A673 (cell line): Measurements from ENCODE around the gene ATP2B2. TPM values are rescaled to one million over a fixed set of nuclear protein-coding genes. Genes with fewer than 3 reads are reported as not detected.

Experiments
- BruUV-seq: library from RNA; stranded (reverse); fragments of 400-500 nt; replicated peaks from 2 replicates; lab custom pipeline; 2021; lab: Mats Ljungman, UMichigan
- CTCF ChIA-PET: fragments of 300-600 bp; sonication (Branson Sonifier 250); formaldehyde crosslinking; loops from one replicate; lab custom pipeline; 2022; ENCODE audit warnings: antibody characterized with exemption; lab: Charles Lee
- POLR2A ChIA-PET: fragments of 300-600 bp; sonication (Branson Sonifier 250); formaldehyde crosslinking; loops from one replicate; lab custom pipeline; 2022; ENCODE audit warnings: antibody characterized with exemption; ENCODE audit not compliant: low non-redundant PET; lab: Charles Lee
- DNase-seq: peaks from one replicate; pipeline ENCODE4 v3.0.0-alpha.2; 2015; ENCODE audit warnings: low spot score
- H3K27ac ChIP-seq: fragments of 200-600 bp; sonication (generic); 2 replicates; pipeline ENCODE4 v1.5.1; 2016; ENCODE audit warnings: mixed run types, low read depth, mild to moderate bottlenecking, mixed read lengths, antibody characterized with exemption, low read length; ENCODE audit not compliant: poor library complexity, severe bottlenecking
- H3K27me3 ChIP-seq: fragments of 200-600 bp; sonication (generic); replicated peaks from 2 replicates; pipeline ENCODE4 v1.6.1; 2017; ENCODE audit warnings: mixed run types, low read depth, mild to moderate bottlenecking, mixed read lengths, antibody characterized with exemption, low read length; ENCODE audit not compliant: insufficient read depth, poor library complexity
- H3K36me3 ChIP-seq: fragments of 200-600 bp; sonication (generic); 2 replicates; pipeline ENCODE4 v1.6.1; 2016; ENCODE audit warnings: mixed run types, mild to moderate bottlenecking, mixed read lengths, antibody characterized with exemption, low read length; ENCODE audit not compliant: insufficient read depth, poor library complexity, severe bottlenecking
- H3K4me1 ChIP-seq: fragments of 200-600 bp; sonication (generic); 2 replicates; pipeline ENCODE4 v1.6.1; 2017; ENCODE audit warnings: mixed run types, mild to moderate bottlenecking, mixed read lengths, antibody characterized with exemption, low read length; ENCODE audit not compliant: insufficient read depth, poor library complexity, severe bottlenecking
- H3K4me3 ChIP-seq: fragments of 200-600 bp; sonication (generic); 2 replicates; pipeline ENCODE4 v1.5.1; 2016; ENCODE audit warnings: low read depth, mixed run types, mild to moderate bottlenecking, mixed read lengths, low read length; ENCODE audit not compliant: poor library complexity, severe bottlenecking
- H3K9me3 ChIP-seq: fragments of 200-600 bp; sonication (generic); 2 replicates; pipeline ENCODE4 v1.6.1; 2016; ENCODE audit warnings: mixed run types, low read depth, mild to moderate bottlenecking, mixed read lengths, antibody characterized with exemption, low read length; ENCODE audit not compliant: poor library complexity, severe bottlenecking
- EZH2 ChIP-seq: fragments of 200-600 bp; sonication (generic); IDR thresholded peaks from 2 replicates; pipeline ENCODE4 v1.6.1; 2017; ENCODE audit warnings: borderline replicate concordance, low read depth, mild to moderate bottlenecking, mixed read lengths, antibody characterized with exemption, low read length; ENCODE audit not compliant: poor library complexity, severe bottlenecking
- intact Hi-C: fragments of 100-400 bp; cut with micrococcal nuclease; formaldehyde crosslinking; loops from one replicate; pipeline ENCODE4 v1.10.0; 2022; ENCODE audit not compliant: unreplicated experiment
- total RNA-seq: library from RNA; stranded (reverse); gene quantifications from 2 replicates; pipeline ENCODE4 v1.2.3, GENCODE V29; 2021
- TF ChIP-seq, protein P1 (sequence below): fragments of 300-800, 200-600 bp; sonication (generic); conservative IDR thresholded peaks from 2 replicates; pipeline ENCODE4 v1.5.1; 2017; ENCODE audit warnings: low read depth, mild to moderate bottlenecking, antibody characterized with exemption, low read length, moderate library complexity, mixed read lengths

The ATP2B2 gene
- total RNA-seq, 1 experiment from 2014 or later, result 0.17 TPM

DNA sequence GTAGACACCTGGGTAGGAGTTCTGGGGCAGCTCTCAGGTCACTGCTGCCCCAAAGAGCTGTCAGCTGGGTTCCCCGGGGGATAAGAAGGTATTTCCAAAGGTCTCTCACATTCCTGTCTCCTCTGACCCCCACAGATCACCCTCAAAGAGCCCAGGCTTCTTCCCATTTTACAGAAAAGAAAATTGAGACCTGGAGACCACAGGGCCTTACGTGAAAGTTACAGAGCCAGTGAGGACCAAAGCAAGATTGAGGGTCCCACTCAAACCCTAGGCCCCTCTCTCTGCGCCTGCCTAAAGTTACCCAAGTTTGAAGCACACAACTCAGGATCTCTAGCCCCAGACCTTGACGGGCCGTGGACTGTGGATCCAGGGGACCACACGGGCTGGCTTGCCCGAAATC is 3.9 kb upstream of the ATP2B2 start:
- Histone ChIP-seq H3K27me3 (peaks cover 11% of the 10 kb centered on the region), H3K4me1 (no peaks in the 10 kb centered on the region), H3K9me3 (no peaks in the 10 kb centered on the region), H3K36me3 (no peaks in the 10 kb centered on the region), H3K27ac (no peak overlapping the region), H3K4me3 (no peak overlapping the region)
- ChIA-PET CTCF (no interaction called here), POLR2A (no interaction called here)
- intact Hi-C loops, result no loop called here
- no TSS peak for BruUV-seq
- TF ChIP-seq EZH2, result no peak
- TF ChIP-seq, protein P1, sequence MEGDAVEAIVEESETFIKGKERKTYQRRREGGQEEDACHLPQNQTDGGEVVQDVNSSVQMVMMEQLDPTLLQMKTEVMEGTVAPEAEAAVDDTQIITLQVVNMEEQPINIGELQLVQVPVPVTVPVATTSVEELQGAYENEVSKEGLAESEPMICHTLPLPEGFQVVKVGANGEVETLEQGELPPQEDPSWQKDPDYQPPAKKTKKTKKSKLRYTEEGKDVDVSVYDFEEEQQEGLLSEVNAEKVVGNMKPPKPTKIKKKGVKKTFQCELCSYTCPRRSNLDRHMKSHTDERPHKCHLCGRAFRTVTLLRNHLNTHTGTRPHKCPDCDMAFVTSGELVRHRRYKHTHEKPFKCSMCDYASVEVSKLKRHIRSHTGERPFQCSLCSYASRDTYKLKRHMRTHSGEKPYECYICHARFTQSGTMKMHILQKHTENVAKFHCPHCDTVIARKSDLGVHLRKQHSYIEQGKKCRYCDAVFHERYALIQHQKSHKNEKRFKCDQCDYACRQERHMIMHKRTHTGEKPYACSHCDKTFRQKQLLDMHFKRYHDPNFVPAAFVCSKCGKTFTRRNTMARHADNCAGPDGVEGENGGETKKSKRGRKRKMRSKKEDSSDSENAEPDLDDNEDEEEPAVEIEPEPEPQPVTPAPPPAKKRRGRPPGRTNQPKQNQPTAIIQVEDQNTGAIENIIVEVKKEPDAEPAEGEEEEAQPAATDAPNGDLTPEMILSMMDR, result no peak
- DNase-seq, result no peak

DNA sequence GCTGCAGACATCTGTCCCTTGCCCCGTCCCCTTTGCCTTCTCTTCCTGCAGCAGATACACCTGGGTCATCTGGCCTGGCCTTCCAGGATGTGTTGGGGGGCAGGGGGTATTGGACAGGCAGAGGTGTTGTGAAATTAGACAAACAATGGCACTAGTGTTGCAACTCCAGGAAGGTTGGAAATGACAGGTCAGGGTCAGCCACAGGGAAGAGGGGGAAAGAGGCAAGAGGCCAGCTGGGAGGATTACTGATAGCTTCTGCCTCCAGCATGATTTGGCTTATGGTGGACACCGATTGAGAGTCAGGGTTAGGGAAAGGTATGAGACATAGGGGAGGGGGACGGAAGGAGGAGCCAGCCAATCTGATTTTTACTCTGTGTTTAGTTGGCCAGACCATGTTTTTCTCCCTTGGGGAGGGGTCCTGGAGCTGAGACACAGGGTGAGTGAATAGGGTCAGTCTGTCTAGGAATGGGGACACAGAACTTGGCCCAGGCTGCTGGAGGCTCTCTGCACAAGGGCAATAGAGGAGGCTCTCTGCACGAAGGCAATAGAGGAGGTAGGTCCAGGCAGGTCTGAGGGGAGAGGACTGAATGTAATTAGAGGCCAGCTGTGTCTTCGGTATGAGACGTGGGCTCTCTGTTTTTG is 3.4 kb upstream of the ATP2B2 start:
- Histone ChIP-seq H3K4me1 (no peaks in the 10 kb centered on the region), H3K27ac (no peak overlapping the region), H3K27me3 (peaks cover 17% of the 10 kb centered on the region), H3K36me3 (no peaks in the 10 kb centered on the region), H3K4me3 (no peak overlapping the region), H3K9me3 (no peaks in the 10 kb centered on the region)
- CTCF ChIA-PET, result no interaction called here
- POLR2A ChIA-PET, result no interaction called here
- no peak for TF ChIP-seq EZH2
- TF ChIP-seq, protein P1, result no peak
- BruUV-seq, result no TSS peak
- DNase-seq, result no peak
- intact Hi-C loops, result no loop called here

DNA sequence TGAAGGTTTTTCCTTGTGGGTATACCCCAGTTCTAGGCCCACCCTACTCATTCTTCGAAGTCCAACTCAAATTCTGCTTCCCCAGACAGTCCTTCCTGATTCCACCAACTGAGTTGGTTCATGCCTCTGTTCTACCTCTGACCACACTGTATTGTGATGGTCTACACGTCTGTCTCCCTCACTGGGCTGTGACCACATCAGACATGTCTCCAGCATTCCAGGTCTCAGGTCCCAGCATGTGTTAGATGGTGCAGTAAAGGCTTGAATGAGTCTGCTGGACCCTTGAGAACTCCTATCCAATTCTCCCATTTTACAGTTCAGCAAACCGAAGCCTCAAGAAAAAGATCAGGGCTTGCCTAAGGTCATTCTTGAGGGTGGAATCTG is 2.8 kb upstream of the ATP2B2 start:
- CTCF ChIA-PET, result no interaction called here
- intact Hi-C loops, result no loop called here
- H3K9me3 ChIP-seq, result no peaks in the 10 kb centered on the region

More for the DNA sequence above, 2.8 kb upstream of the ATP2B2 start:
- Histone ChIP-seq H3K4me1 (no peaks in the 10 kb centered on the region), H3K27me3 (peaks cover 20% of the 10 kb centered on the region), H3K4me3 (no peak overlapping the region), H3K36me3 (no peaks in the 10 kb centered on the region), H3K27ac (no peak overlapping the region)
- DNase-seq, result no peak
- BruUV-seq, result no TSS peak
- POLR2A ChIA-PET, result no interaction called here
- TF ChIP-seq, protein P1, result no peak
- no peak for TF ChIP-seq EZH2
